Loucy (cell line): ENCODE results near the gene GNAQ.

ENCODE experiments used
- H2AFZ ChIP-seq: fragments of 200-600 bp; sonication (generic); 2 replicates; pipeline ENCODE4 v1.6.0; 2016; ENCODE audit warnings: antibody characterized with exemption, mild to moderate bottlenecking, low read length, moderate library complexity
- H3F3A ChIP-seq: fragments of 200-600 bp; 2 replicates; pipeline ENCODE4 v1.6.0; 2016; ENCODE audit warnings: antibody characterized with exemption, low read depth, mild to moderate bottlenecking
- H3K27me3 ChIP-seq: fragments of 200-600 bp; sonication (generic); 2 replicates; pipeline ENCODE4 v1.6.1; 2014; ENCODE audit warnings: low read length, mild to moderate bottlenecking; ENCODE audit not compliant: insufficient read depth, poor library complexity, severe bottlenecking
- H3K36me3 ChIP-seq: fragments of 200-600 bp; sonication (generic); 2 replicates; pipeline ENCODE4 v1.6.1; 2016; ENCODE audit warnings: low read length; ENCODE audit not compliant: insufficient read depth
- H3K4me1 ChIP-seq: fragments of 200-600 bp; sonication (generic); 2 replicates; pipeline ENCODE4 v1.5.1; 2014; ENCODE audit warnings: low read length, mild to moderate bottlenecking; ENCODE audit not compliant: insufficient read depth, poor library complexity, severe bottlenecking
- H3K4me2 ChIP-seq: fragments of 200-600 bp; sonication (generic); 2 replicates; pipeline ENCODE4 v1.6.0; 2014; ENCODE audit warnings: antibody characterized with exemption, low read length, low read depth, mild to moderate bottlenecking; ENCODE audit not compliant: poor library complexity, severe bottlenecking
- H3K4me3 ChIP-seq: fragments of 200-600 bp; sonication (generic); 2 replicates; pipeline ENCODE4 v1.5.1; 2014; ENCODE audit warnings: low read length, mild to moderate bottlenecking, mixed read lengths; ENCODE audit not compliant: poor library complexity, severe bottlenecking
- H3K79me2 ChIP-seq: fragments of 200-600 bp; sonication (generic); 2 replicates; pipeline ENCODE4 v1.6.1; 2014; ENCODE audit warnings: low read length; ENCODE audit not compliant: insufficient read depth
- H3K9ac ChIP-seq: fragments of 200-600 bp; sonication (generic); 2 replicates; pipeline ENCODE4 v1.6.0; 2014; ENCODE audit warnings: mild to moderate bottlenecking, low read depth, low read length, moderate library complexity; ENCODE audit not compliant: poor library complexity, severe bottlenecking
- H3K9me2 ChIP-seq: fragments of 200-600 bp; sonication (generic); replicated peaks from 2 replicates; pipeline ENCODE4 v1.6.1; 2016; ENCODE audit warnings: low read depth, low read length, mixed read lengths
- H3K9me3 ChIP-seq: fragments of 200-600 bp; sonication (generic); 2 replicates; pipeline ENCODE4 v1.6.1; 2014; ENCODE audit warnings: mild to moderate bottlenecking, antibody characterized with exemption, low read length, low read depth; ENCODE audit not compliant: insufficient read depth
- H4K20me1 ChIP-seq: fragments of 200-600 bp; sonication (generic); 2 replicates; pipeline ENCODE4 v1.6.0; 2014; ENCODE audit warnings: antibody characterized with exemption, low read length, mild to moderate bottlenecking; ENCODE audit not compliant: insufficient read depth, poor library complexity, severe bottlenecking
- CTCF ChIP-seq: fragments of 200-600 bp; sonication (generic); conservative IDR thresholded peaks from 2 replicates; pipeline ENCODE4 v1.5.1; 2014; ENCODE audit warnings: mild to moderate bottlenecking, antibody characterized with exemption, low read length
- EZH2phosphoT487 ChIP-seq: fragments of 200-600 bp; IDR thresholded peaks from 2 replicates; pipeline ENCODE4 v1.6.1; 2018; ENCODE audit warnings: antibody characterized with exemption, mild to moderate bottlenecking, moderate library complexity, borderline replicate concordance

GNAQ gene

DNA sequence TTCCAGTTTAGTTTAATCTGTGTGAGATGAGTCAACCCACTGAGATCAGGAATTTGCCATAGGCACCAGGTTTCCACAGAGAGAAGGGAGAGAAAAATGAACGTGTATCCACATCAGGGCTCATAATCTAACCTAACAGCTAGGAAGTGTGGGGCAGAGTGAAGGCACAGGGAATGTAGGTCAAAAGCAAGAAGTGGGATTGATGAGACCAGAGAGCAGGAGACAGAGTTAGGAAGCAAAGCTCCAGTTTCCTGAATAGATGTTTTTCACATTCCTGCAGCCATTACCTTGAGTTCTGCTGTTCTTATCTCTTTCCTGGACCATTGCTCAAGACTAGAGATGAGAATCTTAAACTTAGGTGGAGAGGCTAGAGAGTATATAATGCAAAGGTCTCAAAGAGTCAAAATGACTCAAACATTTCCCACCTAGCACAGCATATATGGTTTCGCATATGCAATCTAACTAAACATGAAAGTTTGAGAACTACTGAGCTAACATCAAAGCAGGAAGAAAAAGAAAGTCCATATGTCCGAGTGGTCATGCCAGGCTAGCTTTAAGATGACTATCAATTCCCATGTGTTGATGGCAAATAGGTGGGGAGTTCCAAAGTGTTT lies 41.1 kb upstream of the GNAQ start:
- H3K9ac ChIP-seq, result no peak overlapping the region
- H3K4me3 ChIP-seq, result no peak overlapping the region
- no peaks in the 10 kb centered on the region for H3F3A ChIP-seq
- no peaks in the 10 kb centered on the region for H4K20me1 ChIP-seq
- H3K79me2 ChIP-seq, result no peaks in the 10 kb centered on the region
- no peak overlapping the region for H2AFZ ChIP-seq
- H3K27me3 ChIP-seq, result no peaks in the 10 kb centered on the region
- TF ChIP-seq CTCF (no peak), EZH2phosphoT487 (no peak)
- no peak overlapping the region for H3K4me2 ChIP-seq
- no peaks in the 10 kb centered on the region for H3K9me2 ChIP-seq
- no peaks in the 10 kb centered on the region for H3K36me3 ChIP-seq
- no peaks in the 10 kb centered on the region; the same call in 1 of the 2 replicates for H3K9me3 ChIP-seq
- H3K4me1 ChIP-seq, result peaks cover 22% of the 10 kb centered on the region

DNA sequence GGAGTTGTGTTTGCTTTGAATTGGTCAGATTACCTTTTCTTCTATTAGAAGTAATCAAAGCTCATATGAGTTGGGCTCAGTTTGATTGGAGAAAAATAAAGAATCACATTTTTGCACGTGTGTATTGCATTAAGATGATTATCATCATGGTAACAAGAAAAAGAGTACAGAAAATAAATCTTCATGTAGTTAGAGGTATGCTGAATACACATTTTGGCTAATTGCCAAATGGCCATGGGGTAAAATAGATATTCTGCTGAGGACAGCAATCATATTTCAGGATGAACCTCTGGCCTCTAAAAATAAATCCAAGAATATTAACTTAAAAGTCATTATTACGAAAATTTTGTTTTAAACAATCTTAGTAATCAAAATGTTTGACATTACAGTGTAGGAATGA lies 38.9 kb upstream of the GNAQ start:
- peaks cover 22% of the 10 kb centered on the region for H3K4me1 ChIP-seq

DNA sequence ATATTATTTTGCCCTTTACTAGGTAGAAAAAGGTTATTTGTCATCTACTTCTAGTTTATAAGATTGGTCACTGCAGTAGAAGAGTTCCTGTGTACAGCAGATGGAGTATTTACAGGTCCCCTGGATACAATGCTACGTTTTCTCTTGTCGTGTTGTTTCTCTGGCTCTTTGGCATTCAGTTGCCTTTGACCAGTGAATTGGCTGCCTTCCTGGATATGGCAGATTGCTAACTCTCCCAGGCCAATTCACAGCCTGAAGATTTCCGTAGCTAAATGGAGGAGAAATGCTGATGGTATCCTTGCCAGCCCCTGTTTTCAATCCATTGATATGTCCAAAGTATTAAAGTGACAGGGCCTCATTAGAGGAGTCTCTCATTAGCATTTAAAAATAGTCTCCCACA lies 32.5 kb upstream of the GNAQ start:
- Histone ChIP-seq H3K9me2 (no peaks in the 10 kb centered on the region), H3K4me1 (peaks cover 5% of the 10 kb centered on the region), H3K36me3 (no peaks in the 10 kb centered on the region), H3K27me3 (no peaks in the 10 kb centered on the region), H3K79me2 (no peaks in the 10 kb centered on the region), H3K4me2 (no peak overlapping the region), H3F3A (no peaks in the 10 kb centered on the region), H3K4me3 (no peak overlapping the region), H4K20me1 (no peaks in the 10 kb centered on the region), H3K9ac (no peak overlapping the region), H2AFZ (0 out of 2 replicates have a peak overlapping the region, but pooled peaks have one; percentile 5), H3K9me3 (peaks cover 7% of the 10 kb centered on the region; the same call in 1 of the 2 replicates)
- no peak for TF ChIP-seq CTCF
- no peak for TF ChIP-seq EZH2phosphoT487

More for the DNA sequence above, 38.9 kb upstream of the GNAQ start:
- Histone ChIP-seq H3F3A (no peaks in the 10 kb centered on the region), H3K9me3 (peaks cover 7% of the 10 kb centered on the region; the same call in 1 of the 2 replicates), H3K27me3 (no peaks in the 10 kb centered on the region), H3K4me3 (no peak overlapping the region), H3K36me3 (no peaks in the 10 kb centered on the region), H3K79me2 (no peaks in the 10 kb centered on the region), H3K9me2 (no peaks in the 10 kb centered on the region), H2AFZ (no peak overlapping the region), H4K20me1 (no peaks in the 10 kb centered on the region), H3K4me2 (no peak overlapping the region), H3K9ac (no peak overlapping the region)
- TF ChIP-seq EZH2phosphoT487 (no peak), CTCF (no peak)
